Natural killer cell (primary cell): ENCODE data around the gene CTDSP1. TPM values are rescaled to one million over a fixed set of nuclear protein-coding genes. Genes with fewer than 3 reads are reported as not detected.

ENCODE experiments used
- ATAC-seq, 3 donors: fragments of 150-1000 bp in 2 of 3; fragments of 200-7000 bp in 1 of 3; cut with Tn5 transposase; 1 replicate in 1 of 3; 2 replicates in 2 of 3; pipeline ENCODE4 v1.10.0; 2021; ENCODE audit warnings: mild to moderate bottlenecking in 2 of 3, moderate library complexity in 2 of 3
- DNase-seq, 2 donors: peaks; one replicate each; pipeline versions ENCODE4 v3.0.0 to v3.0.0-alpha.2; 2013 to 2021; ENCODE audit warnings: mixed read lengths in 1 of 2
- H3K27ac ChIP-seq: one replicate; pipeline ENCODE4 v1.5.1; 2013; ENCODE audit warnings: mild to moderate bottlenecking, low read length
- H3K27me3 ChIP-seq: one replicate; pipeline ENCODE4 v1.6.1; 2013; ENCODE audit warnings: low read length; ENCODE audit not compliant: control insufficient read depth, insufficient read depth
- H3K36me3 ChIP-seq: one replicate; pipeline ENCODE4 v1.6.1; 2013; ENCODE audit warnings: low read length; ENCODE audit not compliant: control insufficient read depth, insufficient read depth
- H3K4me1 ChIP-seq: one replicate; pipeline ENCODE4 v1.6.1; 2013; ENCODE audit warnings: low read length; ENCODE audit not compliant: control insufficient read depth, insufficient read depth
- H3K4me3 ChIP-seq: one replicate; pipeline ENCODE4 v1.5.1; 2013; ENCODE audit warnings: low read length
- H3K9me3 ChIP-seq: one replicate; pipeline ENCODE4 v1.6.1; 2013; ENCODE audit warnings: low read length; ENCODE audit not compliant: control insufficient read depth, insufficient read depth
- H3K27ac Mint-ChIP-seq, 2 donors: one replicate each; pipeline ENCODE4 v1.8.0; 2022; ENCODE audit warnings: mild to moderate bottlenecking in 2 of 2, mixed read lengths in 2 of 2, moderate library complexity in 1 of 2
- H3K27me3 Mint-ChIP-seq, 2 donors: one replicate each; pipeline ENCODE4 v1.8.0; 2022; ENCODE audit warnings: low read depth in 2 of 2, mixed read lengths in 2 of 2
- H3K36me3 Mint-ChIP-seq: one replicate; pipeline ENCODE4 v1.8.0; 2022; ENCODE audit warnings: mixed read lengths
- H3K4me1 Mint-ChIP-seq, 2 donors: one replicate each; pipeline ENCODE4 v1.8.0; 2022; ENCODE audit warnings: mixed read lengths in 2 of 2
- H3K4me3 Mint-ChIP-seq: one replicate; pipeline ENCODE4 v1.8.0; 2022; ENCODE audit warnings: mild to moderate bottlenecking, moderate library complexity, mixed read lengths
- H3K9me3 Mint-ChIP-seq, 2 donors: one replicate each; pipeline ENCODE4 v1.8.0; 2022; ENCODE audit warnings: mixed read lengths in 2 of 2
- CTCF ChIP-seq: fragments of 200-600 bp; IDR thresholded peaks from one replicate; pipeline ENCODE4 v1.8.0; 2022; ENCODE audit warnings: antibody characterized with exemption
- WGBS: methylation state at CpG from one replicate; pipeline ENCODE4 v1.1.7; 2013; ENCODE audit warnings: missing lambda C conversion rate; ENCODE audit not compliant: insufficient coverage; 5-methylcytosine and 5-hydroxymethylcytosine counted together
- intact Hi-C: fragments of 100-400 bp; cut with micrococcal nuclease; formaldehyde crosslinking; loops from one replicate; pipeline ENCODE4 v1.14.2; 2022
- total RNA-seq, 4 donors: library from RNA; stranded (reverse); fragments of 120-200 nt in 1 of 4; gene quantifications; one replicate each; pipeline versions ENCODE4 v1.2.3 to v1.2.4, GENCODE V29; 2013 to 2022

Gene CTDSP1
- total RNA-seq, 3 donors from 2014 or later (not counting 1 experiment from before 2014, with no cell fraction given), result 223 to 273 (median 228) TPM

GRCh38 chr2:218387369-218388194 is 12.1 kb upstream of the CTDSP1 start:
- ATAC-seq, result peak; percentile 43 to 71 (median 65)
- peak overlapping the region in 1 of 2 donors; percentile 79 for H3K27ac Mint-ChIP-seq

GRCh38 chr2:218389333-218390150 is 10.1 kb upstream of the CTDSP1 start:
- no peaks in the 10 kb centered on the region for H3K36me3 ChIP-seq
- Mint-ChIP-seq H3K4me3 (no peak overlapping the region), H3K36me3 (no peaks in the 10 kb centered on the region)

More at GRCh38 chr2:218387369-218388194, 12.1 kb upstream of the CTDSP1 start:
- Mint-ChIP-seq H3K4me3 (peak overlapping the region; percentile 17), H3K36me3 (no peaks in the 10 kb centered on the region), H3K4me1 (peaks cover 7 to 18% of the 10 kb centered on the region in 2 donors), H3K9me3 (no peaks in the 10 kb centered on the region), H3K27me3 (peaks cover 0 to 2% of the 10 kb centered on the region in 2 donors)
- peaks cover 4% of the 10 kb centered on the region for H3K27me3 ChIP-seq
- TF ChIP-seq CTCF, result no peak
- H3K27ac ChIP-seq, result no peak overlapping the region
- WGBS, result 33% methylated on average over 33 of the region's 38 CpGs
- peak in 1 of 2 donors; percentile 70 for DNase-seq
- H3K4me1 ChIP-seq, result peaks cover 31% of the 10 kb centered on the region
- H3K9me3 ChIP-seq, result no peaks in the 10 kb centered on the region
- no peak overlapping the region for H3K4me3 ChIP-seq
- intact Hi-C loops, result no loop called here
- no peaks in the 10 kb centered on the region for H3K36me3 ChIP-seq

GRCh38 chr2:218391202-218391601 is 8.5 kb upstream of the CTDSP1 start:
- Histone ChIP-seq H3K4me1 (peaks cover 61% of the 10 kb centered on the region), H3K9me3 (no peaks in the 10 kb centered on the region), H3K27me3 (peaks cover 4% of the 10 kb centered on the region), H3K36me3 (no peaks in the 10 kb centered on the region), H3K4me3 (no peak overlapping the region), H3K27ac (no peak overlapping the region)
- DNase-seq, result no peak
- Mint-ChIP-seq H3K9me3 (no peaks in the 10 kb centered on the region), H3K36me3 (no peaks in the 10 kb centered on the region), H3K27me3 (peaks cover 0 to 2% of the 10 kb centered on the region in 2 donors), H3K4me1 (peaks cover 23 to 51% of the 10 kb centered on the region in 2 donors), H3K27ac (no peak overlapping the region), H3K4me3 (no peak overlapping the region)
- intact Hi-C loops, result no loop called here
- no peak for ATAC-seq
- WGBS, result 96% methylated on average over 23 of the region's 23 CpGs
- TF ChIP-seq CTCF, result no peak

More at GRCh38 chr2:218389333-218390150, 10.1 kb upstream of the CTDSP1 start:
- H3K4me3 ChIP-seq, result no peak overlapping the region
- Mint-ChIP-seq H3K27ac (peak overlapping the region in 1 of 2 donors; percentile 66), H3K27me3 (peaks cover 0 to 2% of the 10 kb centered on the region in 2 donors), H3K9me3 (no peaks in the 10 kb centered on the region), H3K4me1 (peaks cover 15 to 36% of the 10 kb centered on the region in 2 donors)
- intact Hi-C loops, result no loop called here
- H3K27me3 ChIP-seq, result peaks cover 4% of the 10 kb centered on the region
- TF ChIP-seq CTCF, result no peak
- H3K4me1 ChIP-seq, result peaks cover 47% of the 10 kb centered on the region
- 55% methylated on average over 17 of the region's 17 CpGs for WGBS
- H3K9me3 ChIP-seq, result no peaks in the 10 kb centered on the region
- peak in 1 of 2 donors; percentile 5 for DNase-seq
- peak in 1 of 3 donors; percentile 13 for ATAC-seq
- peak overlapping the region; percentile 63 for H3K27ac ChIP-seq
